OCI-LY3 (cell line): Measurements from ENCODE around the gene TIAM2.

Experiments used
- EZH2phosphoT487 ChIP-seq: fragments of 200-600 bp; shearing (Covaris generic); IDR thresholded peaks from 2 replicates; pipeline ENCODE4 v1.6.1; 2018; ENCODE audit warnings: antibody characterized with exemption, mixed run types, low read depth
- TF ChIP-seq, protein P1 (sequence below): fragments of 200-600, 300-600 bp; sonication (generic); IDR thresholded peaks from 2 replicates; pipeline ENCODE4 v1.5.1; 2014; ENCODE audit warnings: antibody characterized with exemption, low read length, low read depth

DNA sequence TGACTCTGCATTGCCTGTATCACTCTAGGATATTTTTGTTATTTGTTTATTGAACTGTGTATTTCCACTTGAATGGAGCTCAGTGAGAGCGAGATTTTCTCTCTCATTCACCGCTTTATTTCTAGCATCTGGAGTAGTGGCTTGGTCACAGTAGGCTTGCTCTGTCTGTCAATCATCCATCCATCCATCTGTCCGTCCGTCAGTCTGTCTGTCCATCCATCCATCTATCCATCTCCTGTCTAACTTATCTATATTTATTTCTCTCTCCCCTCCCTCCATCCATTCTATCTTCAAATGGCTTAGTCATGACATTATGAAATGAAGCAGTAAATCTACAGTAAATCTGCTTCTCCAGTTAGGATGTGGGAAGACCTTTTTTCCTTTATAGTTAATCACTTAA lies 94.6 kb downstream of the TIAM2 start:
- TF ChIP-seq, protein P1, sequence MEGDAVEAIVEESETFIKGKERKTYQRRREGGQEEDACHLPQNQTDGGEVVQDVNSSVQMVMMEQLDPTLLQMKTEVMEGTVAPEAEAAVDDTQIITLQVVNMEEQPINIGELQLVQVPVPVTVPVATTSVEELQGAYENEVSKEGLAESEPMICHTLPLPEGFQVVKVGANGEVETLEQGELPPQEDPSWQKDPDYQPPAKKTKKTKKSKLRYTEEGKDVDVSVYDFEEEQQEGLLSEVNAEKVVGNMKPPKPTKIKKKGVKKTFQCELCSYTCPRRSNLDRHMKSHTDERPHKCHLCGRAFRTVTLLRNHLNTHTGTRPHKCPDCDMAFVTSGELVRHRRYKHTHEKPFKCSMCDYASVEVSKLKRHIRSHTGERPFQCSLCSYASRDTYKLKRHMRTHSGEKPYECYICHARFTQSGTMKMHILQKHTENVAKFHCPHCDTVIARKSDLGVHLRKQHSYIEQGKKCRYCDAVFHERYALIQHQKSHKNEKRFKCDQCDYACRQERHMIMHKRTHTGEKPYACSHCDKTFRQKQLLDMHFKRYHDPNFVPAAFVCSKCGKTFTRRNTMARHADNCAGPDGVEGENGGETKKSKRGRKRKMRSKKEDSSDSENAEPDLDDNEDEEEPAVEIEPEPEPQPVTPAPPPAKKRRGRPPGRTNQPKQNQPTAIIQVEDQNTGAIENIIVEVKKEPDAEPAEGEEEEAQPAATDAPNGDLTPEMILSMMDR, result no peak
- TF ChIP-seq EZH2phosphoT487, result no peak
